K562 (cell line): ENCODE results near the gene ULK1. TPM values are rescaled to one million over a fixed set of nuclear protein-coding genes. Genes with fewer than 3 reads are reported as not detected.

ENCODE experiments used
- ATAC-seq: fragments of 200-7000 bp; cut with Tn5 transposase; 3 replicates; pipeline ENCODE4 v1.9.1; 2020; ENCODE audit warnings: moderate library complexity
- BruUV-seq: library from RNA; stranded (reverse); fragments of 400-500 nt; replicated peaks from 2 replicates; lab custom pipeline; 2021; lab: Mats Ljungman, UMichigan
- CTCF ChIA-PET: fragments of 300-600 bp; formaldehyde crosslinking; extraction: SDS; loops from one replicate; lab custom pipeline; 2021; ENCODE audit warnings: low intra/inter-chr PET ratio; lab: Yijun Ruan, JAX
- POLR2A ChIA-PET: fragments of 300-600, 350-650 bp; sonication (Branson Sonifier 250); formaldehyde crosslinking; extraction: SDS; loops from one replicate; lab custom pipeline; 2021; ENCODE audit warnings: antibody characterized with exemption, inconsistent platforms; lab: Yijun Ruan, JAX
- DNase-seq, 4 experiments: peaks; one replicate each; pipeline versions ENCODE4 v3.0.0 to v3.0.0-alpha.2; 2011 to 2018; ENCODE audit warnings: low spot score in 3 of 4, mixed read lengths in 3 of 4; ENCODE audit errors: extremely low read depth in 1 of 4
- FAIRE-seq: peaks from 2 replicates; lab custom pipeline; 2011; peaks lifted over from hg19 to GRCh38; lab: Jason Lieb, UNC
- H2AFZ ChIP-seq: 2 replicates; pipeline ENCODE4 v1.6.0; 2011; ENCODE audit warnings: low read depth, low read length, control low read depth, inconsistent platforms
- H3K27ac ChIP-seq: fragments of 200-600 bp; 3 replicates; pipeline ENCODE4 v1.8.0; 2011; ENCODE audit warnings: low read depth, mild to moderate bottlenecking, control low read depth, inconsistent platforms, low read length, moderate library complexity, mixed read lengths; ENCODE audit errors: extremely low read depth
- H3K27me3 ChIP-seq, 2 experiments: fragments of 300-600 bp in 1 of 2; 2 replicates in 1 of 2; 3 replicates in 1 of 2; pipeline versions ENCODE4 v1.6.0 to v1.8.0; 2011; ENCODE audit warnings: inconsistent platforms in 2 of 2, low read length in 2 of 2, mild to moderate bottlenecking in 1 of 2, mixed read lengths in 1 of 2, moderate library complexity in 1 of 2; ENCODE audit not compliant: control insufficient read depth in 2 of 2, insufficient read depth in 2 of 2
- H3K36me3 ChIP-seq: fragments of 300-600 bp; 3 replicates; pipeline ENCODE4 v1.8.0; 2011; ENCODE audit warnings: mild to moderate bottlenecking, low read length, inconsistent platforms; ENCODE audit not compliant: control insufficient read depth, insufficient read depth
- H3K4me1 ChIP-seq, 2 experiments: fragments of 200-600 bp in 1 of 2; replicated peaks in 1 of 2; 2 replicates in 1 of 2; 3 replicates in 1 of 2; pipeline versions ENCODE4 v1.5.1 to v1.8.0; 2011; ENCODE audit warnings: inconsistent platforms in 2 of 2, low read length in 2 of 2, mild to moderate bottlenecking in 1 of 2, mixed read lengths in 1 of 2, moderate library complexity in 1 of 2; ENCODE audit not compliant: control insufficient read depth in 2 of 2, insufficient read depth in 2 of 2
- H3K4me2 ChIP-seq: 2 replicates; pipeline ENCODE4 v1.6.1; 2011; ENCODE audit warnings: low read length, control low read depth, inconsistent platforms, mixed read lengths; ENCODE audit not compliant: insufficient read depth
- H3K4me3 ChIP-seq: fragments of 200-600 bp; sonication (generic), shearing (Covaris generic); 2 replicates; pipeline ENCODE4 v1.5.1; 2016; ENCODE audit warnings: control low read depth, inconsistent platforms
- H3K79me2 ChIP-seq: fragments of 200-600 bp; 3 replicates; pipeline ENCODE4 v1.8.0; 2011; ENCODE audit warnings: low read length, inconsistent platforms; ENCODE audit not compliant: control insufficient read depth, insufficient read depth
- H3K9ac ChIP-seq, 2 experiments: 2 replicates each; pipeline versions ENCODE4 v1.6.0 to v1.6.1; 2011; ENCODE audit warnings: low read depth in 2 of 2, low read length in 2 of 2, control low read depth in 1 of 2, inconsistent platforms in 1 of 2, mild to moderate bottlenecking in 1 of 2, mixed read lengths in 1 of 2; ENCODE audit not compliant: insufficient read depth in 1 of 2
- H3K9me1 ChIP-seq: one replicate; pipeline ENCODE4 v1.6.0; 2011; ENCODE audit warnings: inconsistent platforms, mild to moderate bottlenecking, low read length, moderate library complexity; ENCODE audit not compliant: control insufficient read depth, insufficient read depth
- H3K9me3 ChIP-seq: replicated peaks from 2 replicates; pipeline ENCODE4 v1.5.1; 2011; ENCODE audit warnings: low read depth, low read length, inconsistent platforms; ENCODE audit not compliant: control insufficient read depth, insufficient read depth
- H4K20me1 ChIP-seq: replicated peaks from 2 replicates; pipeline ENCODE4 v1.6.1; 2011; ENCODE audit warnings: low read length, inconsistent platforms, mixed read lengths; ENCODE audit not compliant: control insufficient read depth, insufficient read depth
- C11orf30 ChIP-seq: fragments of 450-650 bp; IDR thresholded peaks from 2 replicates; pipeline ENCODE4 v1.6.1; 2016; ENCODE audit warnings: low read depth, mild to moderate bottlenecking
- CEBPB ChIP-seq: fragments of 450-650 bp; IDR thresholded peaks from 2 replicates; pipeline ENCODE4 v1.6.1; 2016; ENCODE audit warnings: missing genetic modification characterization, missing compliant biosample characterization
- ELF1 ChIP-seq: fragments of 200-800 bp; sonication (Bioruptor generic); IDR thresholded peaks from 2 replicates; pipeline ENCODE4 v1.6.1; 2016; ENCODE audit warnings: missing genetic modification characterization, missing compliant biosample characterization
- EZH2 ChIP-seq: IDR thresholded peaks from 2 replicates; pipeline ENCODE4 v1.6.1; 2012; ENCODE audit warnings: low read depth, mild to moderate bottlenecking, inconsistent platforms, low read length, borderline replicate concordance
- POLR2G ChIP-seq: fragments of 200-400 bp; formaldehyde crosslinking; IDR thresholded peaks from 2 replicates; pipeline ENCODE4 v1.6.1; 2017; ENCODE audit warnings: low read depth, mild to moderate bottlenecking, antibody characterized with exemption, low read length, moderate library complexity
- RBM22 ChIP-seq: fragments of 200-400 bp; formaldehyde crosslinking; IDR thresholded peaks from 2 replicates; pipeline ENCODE4 v1.6.1; 2018; ENCODE audit warnings: low read length, low read depth; ENCODE audit not compliant: poor library complexity, severe bottlenecking
- STAG1 ChIP-seq: sonication (generic); formaldehyde crosslinking; IDR thresholded peaks from 2 replicates; pipeline ENCODE4 v1.5.0; 2020; ENCODE audit warnings: missing genetic modification reagents, borderline replicate concordance
- ZNF263 ChIP-seq: sonication (generic); formaldehyde crosslinking; IDR thresholded peaks from 2 replicates; pipeline ENCODE4 v1.8.0; 2022; ENCODE audit warnings: mild to moderate bottlenecking, missing genetic modification reagents, borderline replicate concordance
- ZSCAN32 ChIP-seq: fragments of 450-650 bp; formaldehyde crosslinking; IDR thresholded peaks from 2 replicates; pipeline ENCODE4 v1.4.0; 2020; ENCODE audit warnings: mild to moderate bottlenecking, moderate library complexity
- WGBS: fragments of 100-300 bp; shearing (Covaris generic); methylation state at CpG from one replicate; pipeline ENCODE4 v1.1.6; 2016; ENCODE audit warnings: low coverage, mixed read lengths; ENCODE audit not compliant: insufficient coverage; ENCODE audit errors: missing lambda C conversion rate; 5-methylcytosine and 5-hydroxymethylcytosine counted together
- in situ Hi-C: fragments of 300-500 bp; cut with MboI; formaldehyde crosslinking; loops from 4 replicates; pipeline ENCODE4 v1.15.0; 2018; ENCODE audit warnings: inconsistent platforms, mixed read lengths
- intact Hi-C: fragments of 100-400 bp; cut with micrococcal nuclease; formaldehyde crosslinking; loops from 2 replicates; pipeline ENCODE4 v1.14.2; 2022
- polyA plus RNA-seq, 8 experiments: library from polyadenylated mRNA; depleted of rRNA in 4 of 8; stranded (reverse) in 5 of 8; unstranded in 3 of 8; fragments of >200 nt; fragmentation: Nextera tagmentation in 2 of 8; fragmentation: Illumina TruSeq in 1 of 8; extraction: Ambion mirVana in 2 of 8; extraction: Trizol in 1 of 8; gene quantifications; 2 replicates each; pipeline versions ENCODE4 v1.2.1 to v1.2.3, GENCODE V29; 2011 to 2014; ENCODE audit warnings: inconsistent platforms in 1 of 8, missing spikeins in 1 of 8
- total RNA-seq, 7 experiments: library from RNA; depleted of rRNA in 6 of 7; stranded (reverse); fragments of >200 nt in 6 of 7; fragmentation: Illumina TruSeq in 2 of 7; extraction: Trizol in 2 of 7; gene quantifications; 2 replicates each; pipeline versions ENCODE4 v1.2.1 to v1.2.3, GENCODE V29; 2011 to 2021; ENCODE audit warnings: low replicate concordance in 1 of 7
- TF ChIP-seq, protein P1 (sequence below): sonication (generic); formaldehyde crosslinking; IDR thresholded peaks from 2 replicates; pipeline ENCODE4 v1.8.1; 2023; ENCODE audit warnings: mild to moderate bottlenecking, missing genetic modification reagents

The ULK1 gene
- total and polyA plus RNA-seq, 9 of the 15 experiments (the other 6 are each of a cell fraction or from before 2014, with no cell fraction given) = 0.15 to 29.4 (median 2.5) TPM

DNA sequence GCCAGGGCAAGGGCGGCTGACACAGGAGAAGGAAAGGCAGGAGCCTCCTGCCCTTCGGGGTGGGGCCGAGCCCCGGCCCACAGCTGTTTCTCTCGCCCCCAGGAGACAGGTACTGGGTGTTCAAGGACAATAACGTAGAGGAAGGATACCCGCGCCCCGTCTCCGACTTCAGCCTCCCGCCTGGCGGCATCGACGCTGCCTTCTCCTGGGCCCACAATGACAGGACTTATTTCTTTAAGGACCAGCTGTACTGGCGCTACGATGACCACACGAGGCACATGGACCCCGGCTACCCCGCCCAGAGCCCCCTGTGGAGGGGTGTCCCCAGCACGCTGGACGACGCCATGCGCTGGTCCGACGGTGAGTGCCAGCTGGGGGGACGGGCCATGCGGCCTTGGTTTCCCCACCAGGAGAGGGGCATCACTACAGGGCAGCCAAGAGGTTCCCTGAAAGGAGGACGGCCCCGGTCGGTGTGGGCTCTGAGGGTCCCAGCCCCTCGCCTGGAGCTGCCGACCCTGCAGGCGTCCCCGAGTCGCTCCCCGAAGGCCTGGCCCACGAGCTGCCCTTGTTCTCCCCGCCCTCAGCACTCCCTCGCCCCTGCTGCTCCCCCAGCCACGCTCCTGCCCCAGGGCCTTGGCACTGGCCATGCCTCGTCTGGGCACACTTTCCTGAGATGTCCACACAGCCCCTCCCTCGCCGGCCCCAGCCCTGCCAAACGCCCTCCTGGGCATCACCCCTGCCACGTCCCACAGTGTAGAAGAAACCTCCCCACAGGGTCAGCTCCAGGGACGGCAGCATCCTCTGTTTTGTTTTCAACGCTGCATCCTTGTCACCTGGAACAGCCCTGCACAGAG lies 44.5 kb upstream of the ULK1 start:
- Histone ChIP-seq H3K36me3 (no peaks in the 10 kb centered on the region), H3K27ac (no peak overlapping the region), H3K9ac (no peak overlapping the region), H3K9me3 (no peaks in the 10 kb centered on the region), H3K4me3 (no peak overlapping the region), H3K9me1 (no peaks in the 10 kb centered on the region), H3K27me3 (no peaks in the 10 kb centered on the region), H3K4me1 (peaks cover 0 to 58% of the 10 kb centered on the region in 2 experiments; a peak in 2 of 5 replicates), H2AFZ (no peak overlapping the region), H4K20me1 (no peaks in the 10 kb centered on the region), H3K79me2 (no peaks in the 10 kb centered on the region), H3K4me2 (no peak overlapping the region)
- WGBS = 70% methylated on average over 21 of the region's 47 CpGs
- DNase-seq (no peak), FAIRE-seq (no peak), ATAC-seq (no peak)
- in situ Hi-C loops (no loop called here), intact Hi-C loops (loop anchor here (5.0 kb wide), 1 partner anchor 152 kb away; no protein-coding TSS in a partner anchor)
- TF ChIP-seq CEBPB (tag) = no peak
- TF ChIP-seq ELF1 (tag) = no peak
- TF ChIP-seq, protein P1, sequence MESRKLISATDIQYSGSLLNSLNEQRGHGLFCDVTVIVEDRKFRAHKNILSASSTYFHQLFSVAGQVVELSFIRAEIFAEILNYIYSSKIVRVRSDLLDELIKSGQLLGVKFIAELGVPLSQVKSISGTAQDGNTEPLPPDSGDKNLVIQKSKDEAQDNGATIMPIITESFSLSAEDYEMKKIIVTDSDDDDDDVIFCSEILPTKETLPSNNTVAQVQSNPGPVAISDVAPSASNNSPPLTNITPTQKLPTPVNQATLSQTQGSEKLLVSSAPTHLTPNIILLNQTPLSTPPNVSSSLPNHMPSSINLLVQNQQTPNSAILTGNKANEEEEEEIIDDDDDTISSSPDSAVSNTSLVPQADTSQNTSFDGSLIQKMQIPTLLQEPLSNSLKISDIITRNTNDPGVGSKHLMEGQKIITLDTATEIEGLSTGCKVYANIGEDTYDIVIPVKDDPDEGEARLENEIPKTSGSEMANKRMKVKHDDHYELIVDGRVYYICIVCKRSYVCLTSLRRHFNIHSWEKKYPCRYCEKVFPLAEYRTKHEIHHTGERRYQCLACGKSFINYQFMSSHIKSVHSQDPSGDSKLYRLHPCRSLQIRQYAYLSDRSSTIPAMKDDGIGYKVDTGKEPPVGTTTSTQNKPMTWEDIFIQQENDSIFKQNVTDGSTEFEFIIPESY = peak; percentile 64; the same call in 1 of the 2 replicates
- no peak for TF ChIP-seq C11orf30
- TF ChIP-seq EZH2 = no peak
- no peak for TF ChIP-seq ZNF263 (CRISPR knock-in tag)
- TF ChIP-seq POLR2G = 0 out of 2 replicates have a peak, but pooled peaks have one; percentile 10
- TF ChIP-seq STAG1 = no peak
- no peak for TF ChIP-seq ZSCAN32 (CRISPR knock-in tag)
- TF ChIP-seq RBM22 = peak; percentile 26
- no TSS peak for BruUV-seq
- ChIA-PET POLR2A (interaction anchor here (0.7 kb wide), 1 partner anchor 97 kb away, joined by 3 read pairs; no protein-coding TSS in a partner anchor), CTCF (no interaction called here)
